HG03045 (cell line): ENCODE results near the gene DGAT2.
A peak's percentile ranks its signal among the peaks of the same experiment; 100 is the strongest.
"Not testable (repeated sequence)": the region's sequence is repeated elsewhere in the genome, so short reads cannot be mapped to it uniquely, and the experiment has no call there.

Experiments
- ATAC-seq: cut with Tn5 transposase; IDR thresholded peaks from one replicate; pipeline ENCODE4 v1.9.1; 2021; ENCODE audit warnings: mild to moderate bottlenecking, moderate library complexity; ENCODE audit not compliant: unreplicated experiment

Gene DGAT2

GRCh38 chr11:75748729-75749273 is 19.8 kb upstream of the DGAT2 start:
- not testable (repeated sequence) for ATAC-seq

- ATAC-seq: not testable (repeated sequence)
Measured at GRCh38 chr11:75754933-75755332, 13.6 kb upstream of the DGAT2 start.

GRCh38 chr11:75757651-75758050 is 10.9 kb upstream of the DGAT2 start:
- ATAC-seq: no peak

- ATAC-seq: no peak
Measured at GRCh38 chr11:75759832-75760231, 8.7 kb upstream of the DGAT2 start.

GRCh38 chr11:75760243-75760642 is 8.3 kb upstream of the DGAT2 start:
- no peak for ATAC-seq

- no peak for ATAC-seq
Measured at GRCh38 chr11:75760710-75761493, 7.7 kb upstream of the DGAT2 start.

- no peak for ATAC-seq
Measured at GRCh38 chr11:75762158-75762557, 6.4 kb upstream of the DGAT2 start.

GRCh38 chr11:75762885-75763284 is 5.7 kb upstream of the DGAT2 start:
- no peak for ATAC-seq

GRCh38 chr11:75763846-75764245 is 4.7 kb upstream of the DGAT2 start:
- ATAC-seq: no peak

- no peak for ATAC-seq
Measured at GRCh38 chr11:75765116-75765515, 3.5 kb upstream of the DGAT2 start.

- ATAC-seq: no peak
Measured at GRCh38 chr11:75766443-75767227, 1.9 kb upstream of the DGAT2 start.

- ATAC-seq: no peak
Measured at GRCh38 chr11:75767228-75767572, 1.4 kb upstream of the DGAT2 start.

GRCh38 chr11:75767793-75768111 is 826 bp upstream of the DGAT2 start:
- ATAC-seq: no peak

GRCh38 chr11:75768909-75769771 is 562 bp downstream of the DGAT2 start:
- ATAC-seq: no peak

- ATAC-seq: no peak
Measured at GRCh38 chr11:75770102-75770501, 1.5 kb downstream of the DGAT2 start.

- no peak for ATAC-seq
Measured at GRCh38 chr11:75771646-75772410, 3.2 kb downstream of the DGAT2 start.

GRCh38 chr11:75773595-75774353 is 5.2 kb downstream of the DGAT2 start:
- ATAC-seq: peak; percentile 81

GRCh38 chr11:75775056-75775455 is 6.5 kb downstream of the DGAT2 start:
- ATAC-seq: no peak

- ATAC-seq: no peak
Measured at GRCh38 chr11:75776546-75776945, 8.0 kb downstream of the DGAT2 start.
